OCI-LY3 (cell line): ENCODE results near the gene DAB1.

Experiments used
- EZH2phosphoT487 ChIP-seq: fragments of 200-600 bp; shearing (Covaris generic); IDR thresholded peaks from 2 replicates; pipeline ENCODE4 v1.6.1; 2018; ENCODE audit warnings: antibody characterized with exemption, mixed run types, low read depth
- TF ChIP-seq, protein P1 (sequence below): fragments of 200-600, 300-600 bp; sonication (generic); IDR thresholded peaks from 2 replicates; pipeline ENCODE4 v1.5.1; 2014; ENCODE audit warnings: antibody characterized with exemption, low read length, low read depth

GRCh38 chr1:57331620-57332019 lies 92.2 kb downstream of the DAB1 start:
- TF ChIP-seq, protein P1, sequence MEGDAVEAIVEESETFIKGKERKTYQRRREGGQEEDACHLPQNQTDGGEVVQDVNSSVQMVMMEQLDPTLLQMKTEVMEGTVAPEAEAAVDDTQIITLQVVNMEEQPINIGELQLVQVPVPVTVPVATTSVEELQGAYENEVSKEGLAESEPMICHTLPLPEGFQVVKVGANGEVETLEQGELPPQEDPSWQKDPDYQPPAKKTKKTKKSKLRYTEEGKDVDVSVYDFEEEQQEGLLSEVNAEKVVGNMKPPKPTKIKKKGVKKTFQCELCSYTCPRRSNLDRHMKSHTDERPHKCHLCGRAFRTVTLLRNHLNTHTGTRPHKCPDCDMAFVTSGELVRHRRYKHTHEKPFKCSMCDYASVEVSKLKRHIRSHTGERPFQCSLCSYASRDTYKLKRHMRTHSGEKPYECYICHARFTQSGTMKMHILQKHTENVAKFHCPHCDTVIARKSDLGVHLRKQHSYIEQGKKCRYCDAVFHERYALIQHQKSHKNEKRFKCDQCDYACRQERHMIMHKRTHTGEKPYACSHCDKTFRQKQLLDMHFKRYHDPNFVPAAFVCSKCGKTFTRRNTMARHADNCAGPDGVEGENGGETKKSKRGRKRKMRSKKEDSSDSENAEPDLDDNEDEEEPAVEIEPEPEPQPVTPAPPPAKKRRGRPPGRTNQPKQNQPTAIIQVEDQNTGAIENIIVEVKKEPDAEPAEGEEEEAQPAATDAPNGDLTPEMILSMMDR: no peak
- TF ChIP-seq EZH2phosphoT487: no peak
